Measurements from ENCODE around the gene EFHD1.
"Not testable (repeated sequence)": the region's sequence is repeated elsewhere in the genome, so short reads cannot be mapped to it uniquely, and the experiment has no call there.

EFHD1 gene

GRCh38 chr2:232615339-232615738 lies 18.1 kb upstream of the EFHD1 start:
- no peak for DNase-seq (ENCODE audit: low read depth in 2 of 3, low spot score in 2 of 3)

DNA sequence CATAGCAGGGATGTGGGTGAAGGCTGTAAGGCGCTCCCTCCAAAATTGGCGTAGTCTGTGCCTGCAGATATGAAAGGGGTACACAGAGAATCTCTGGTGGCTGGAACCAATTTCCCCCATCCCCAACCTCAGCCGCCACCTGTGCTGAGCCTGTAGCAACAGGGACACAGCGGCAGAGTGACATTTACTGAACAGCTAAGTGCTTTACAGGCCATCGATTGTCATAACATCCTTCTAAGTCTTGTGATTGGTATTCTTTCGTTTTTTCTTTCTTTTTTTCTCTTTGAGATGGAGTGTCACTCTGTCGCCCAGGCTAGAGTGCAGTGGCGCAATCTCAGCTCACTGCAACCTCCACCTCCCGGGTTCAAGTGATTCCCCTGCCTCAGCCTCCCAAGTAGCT lies 12.2 kb upstream of the EFHD1 start:
- no peak for DNase-seq (ENCODE audit: low read depth in 2 of 3, low spot score in 2 of 3)

DNA sequence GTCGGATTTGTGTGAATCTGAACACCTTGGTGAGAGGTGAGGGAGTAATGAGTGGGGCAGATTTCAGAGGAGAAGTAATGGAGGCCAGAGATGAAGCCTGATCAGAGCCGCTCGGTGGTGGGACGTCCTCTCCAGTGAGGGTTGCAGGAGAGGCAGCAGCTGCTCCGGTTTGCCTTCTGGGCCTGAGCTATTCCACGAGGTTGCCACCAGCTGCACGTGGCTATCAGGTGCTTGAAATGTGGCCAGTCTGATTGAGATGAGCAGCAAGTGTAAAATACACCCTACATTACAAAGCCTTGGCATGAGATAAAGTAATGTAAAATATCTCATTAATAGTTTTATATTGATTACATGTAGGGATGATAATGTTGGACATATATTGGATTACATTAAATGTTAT lies 10.8 kb upstream of the EFHD1 start:
- no peak for DNase-seq (ENCODE audit: low read depth in 2 of 3, low spot score in 2 of 3)

GRCh38 chr2:232623768-232624765 lies 9.3 kb upstream of the EFHD1 start:
- no peak for DNase-seq (ENCODE audit: low read depth in 2 of 3, low spot score in 2 of 3)

DNA sequence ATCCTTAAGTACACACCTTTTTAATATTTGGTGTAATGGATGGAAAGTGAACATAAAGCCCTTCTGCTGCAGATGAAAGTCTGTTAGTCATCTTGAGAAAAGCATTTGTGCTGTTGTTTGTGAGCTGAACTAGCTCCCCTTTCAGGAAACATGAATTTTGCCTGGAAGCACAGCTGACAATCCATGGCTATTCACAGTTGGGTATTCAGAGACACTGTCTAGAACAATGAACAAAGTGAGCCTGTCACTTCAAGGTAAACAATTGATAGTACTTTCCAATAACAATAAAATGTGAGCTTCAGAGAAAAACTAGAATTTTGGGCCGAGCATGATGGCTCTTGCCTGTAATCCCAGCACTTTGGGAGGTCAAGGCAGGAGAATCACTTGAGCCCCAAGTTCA lies 6.8 kb upstream of the EFHD1 start:
- no peak for DNase-seq (ENCODE audit: low read depth in 2 of 3, low spot score in 2 of 3)

GRCh38 chr2:232628466-232629128 lies 4.8 kb upstream of the EFHD1 start:
- DNase-seq (ENCODE audit: low read depth in 2 of 3, low spot score in 2 of 3): no peak

DNA sequence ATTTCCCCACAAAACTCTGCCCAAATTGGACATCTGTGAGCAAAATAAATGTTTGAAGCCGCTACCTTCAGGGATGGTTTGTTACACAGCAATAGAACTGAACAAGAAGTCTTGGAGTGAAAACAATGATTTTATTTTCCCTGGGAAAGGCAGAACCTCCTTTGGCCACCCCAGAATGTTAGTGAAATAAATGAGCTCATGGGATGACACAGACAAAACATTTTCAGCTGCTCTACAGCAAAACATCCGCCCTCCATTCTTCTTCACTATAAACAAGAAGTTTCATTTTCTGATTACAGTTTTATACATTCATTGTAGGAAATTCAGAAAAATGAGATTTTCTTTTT lies 4.3 kb upstream of the EFHD1 start:
- no peak for DNase-seq (ENCODE audit: low read depth in 2 of 3, low spot score in 2 of 3)

- DNase-seq (ENCODE audit: low read depth in 2 of 3, low spot score in 2 of 3): no peak
Measured at GRCh38 chr2:232632229-232632903, 1.0 kb upstream of the EFHD1 start.

DNA sequence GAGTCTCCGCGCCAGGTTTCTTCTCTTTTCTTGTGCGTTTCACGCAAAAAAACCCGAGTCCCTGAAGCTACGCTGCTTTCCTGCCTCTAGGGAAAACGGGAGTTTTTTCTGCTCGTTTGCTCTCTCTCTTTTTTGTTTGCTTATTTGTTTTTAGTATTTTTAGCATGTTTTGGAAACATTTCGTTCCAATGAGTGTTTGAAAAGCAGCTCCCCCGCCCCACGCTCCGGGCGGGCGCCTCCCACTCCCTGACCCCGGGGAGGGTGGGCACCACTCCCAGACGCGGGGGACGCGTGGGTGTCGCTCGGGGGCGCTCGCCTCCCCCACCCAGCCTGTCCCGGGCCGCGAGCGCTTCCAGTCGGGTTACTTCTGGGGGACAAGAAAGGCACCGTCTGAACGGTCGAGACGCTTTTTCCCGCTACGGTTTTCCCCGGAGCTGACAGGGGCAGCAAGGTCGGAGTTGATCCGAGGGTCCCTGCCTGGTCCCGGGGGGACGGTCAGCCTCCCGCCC lies 446 bp upstream of the EFHD1 start:
- DNase-seq (ENCODE audit: low read depth in 2 of 3, low spot score in 2 of 3): no peak

GRCh38 chr2:232634206-232635150 lies 1.1 kb downstream of the EFHD1 start:
- DNase-seq (ENCODE audit: low read depth in 2 of 3, low spot score in 2 of 3): no peak

DNA sequence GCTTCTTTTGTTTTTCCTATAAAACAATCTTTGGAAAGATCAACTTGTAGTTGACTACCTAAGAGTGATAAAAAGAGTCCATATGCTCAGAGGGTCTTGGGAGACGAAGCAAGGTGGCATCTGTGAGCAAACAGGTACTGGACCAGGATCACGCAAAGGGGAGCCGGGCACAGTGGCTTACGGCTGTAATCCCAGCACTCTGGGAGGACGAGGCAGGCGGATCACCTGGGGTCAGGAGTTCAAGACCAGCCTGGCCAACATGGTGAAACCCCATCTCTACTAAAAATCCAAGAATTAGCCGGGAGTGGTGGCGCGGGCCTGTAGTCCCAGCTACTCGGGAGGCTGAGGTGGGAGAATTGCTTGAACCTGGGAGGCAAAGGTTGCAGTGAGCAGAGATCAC lies 2.0 kb downstream of the EFHD1 start:
- not testable (repeated sequence) for DNase-seq (ENCODE audit: low read depth in 2 of 3, low spot score in 2 of 3)

GRCh38 chr2:232635820-232636219 lies 2.4 kb downstream of the EFHD1 start:
- no peak for DNase-seq (ENCODE audit: low read depth in 2 of 3, low spot score in 2 of 3)

- DNase-seq (ENCODE audit: low read depth in 2 of 3, low spot score in 2 of 3): no peak
Measured at GRCh38 chr2:232636788-232637420, 3.5 kb downstream of the EFHD1 start.

- DNase-seq (ENCODE audit: low read depth in 2 of 3, low spot score in 2 of 3): no peak
Measured at GRCh38 chr2:232637866-232638583, 4.6 kb downstream of the EFHD1 start.

GRCh38 chr2:232641153-232641848 lies 7.9 kb downstream of the EFHD1 start:
- DNase-seq (ENCODE audit: low read depth in 2 of 3, low spot score in 2 of 3): no peak

DNA sequence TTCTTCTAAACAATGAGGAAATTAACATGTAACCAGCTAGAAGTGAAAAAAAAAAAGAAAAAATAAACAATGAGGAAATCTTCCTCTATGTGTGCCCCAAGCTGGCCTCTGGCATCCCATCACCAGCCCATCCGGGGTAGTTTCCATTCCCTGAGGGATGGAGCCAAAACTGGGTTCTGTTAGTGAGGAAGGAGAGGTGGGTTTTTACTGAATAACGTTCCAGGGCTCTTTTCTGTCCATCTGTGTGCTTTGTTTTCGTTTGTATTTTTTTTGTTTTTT lies 9.7 kb downstream of the EFHD1 start:
- DNase-seq (ENCODE audit: low read depth in 2 of 3, low spot score in 2 of 3): no peak

- DNase-seq (ENCODE audit: low read depth in 2 of 3, low spot score in 2 of 3): no peak
Measured at GRCh38 chr2:232643813-232644347, 10.5 kb downstream of the EFHD1 start.

- no peak for DNase-seq (ENCODE audit: low read depth in 2 of 3, low spot score in 2 of 3)
Measured at GRCh38 chr2:232645061-232645460, 11.7 kb downstream of the EFHD1 start.

GRCh38 chr2:232646726-232647125 lies 13.3 kb downstream of the EFHD1 start:
- no peak for DNase-seq (ENCODE audit: low read depth in 2 of 3, low spot score in 2 of 3)

Measured in activated CD8-positive, alpha-beta memory T cell treated with anti-CD3 and anti-CD28 coated beads for 48 hours (primary cell).